Suprapubic skin (tissue), 4 donors: ENCODE measurements around the gene GPATCH4. TPM values are rescaled to one million over a fixed set of nuclear protein-coding genes. Genes with fewer than 3 reads are reported as not detected.

Source experiments
- DNase-seq, 2 donors: peaks; one replicate each; pipeline ENCODE4 v3.0.0-alpha.2; 2019; ENCODE audit warnings: low spot score in 2 of 2
- H3K27ac ChIP-seq: fragments of 200-600 bp; sonication (generic); one replicate; pipeline ENCODE4 v1.5.1; 2019
- H3K27me3 ChIP-seq: fragments of 200-600 bp; sonication (generic); one replicate; pipeline ENCODE4 v1.5.1; 2019
- H3K36me3 ChIP-seq: fragments of 200-600 bp; sonication (generic); one replicate; pipeline ENCODE4 v1.5.1; 2019
- H3K4me1 ChIP-seq: fragments of 200-600 bp; sonication (generic); one replicate; pipeline ENCODE4 v1.5.1; 2019
- H3K4me3 ChIP-seq: fragments of 200-600 bp; sonication (generic); one replicate; pipeline ENCODE4 v1.5.1; 2019; ENCODE audit warnings: mild to moderate bottlenecking
- H3K9me3 ChIP-seq: fragments of 200-600 bp; sonication (generic); one replicate; pipeline ENCODE4 v1.5.1; 2019
- EP300 ChIP-seq: sonication (generic); formaldehyde crosslinking; IDR thresholded peaks from one replicate; pipeline ENCODE4 v1.6.1; 2017; ENCODE audit warnings: antibody characterized with exemption
- POLR2A ChIP-seq, 2 donors: fragments of 450-650 bp; IDR thresholded peaks; one replicate each; pipeline ENCODE4 v1.6.1; 2017; ENCODE audit warnings: antibody characterized with exemption in 2 of 2, mild to moderate bottlenecking in 2 of 2, moderate library complexity in 2 of 2
- POLR2AphosphoS5 ChIP-seq, 3 donors: sonication (generic); formaldehyde crosslinking; IDR thresholded peaks; one replicate each; pipeline ENCODE4 v1.6.1; 2017; ENCODE audit warnings: antibody characterized with exemption in 3 of 3
- WGBS: methylation state at CpG from one replicate; pipeline ENCODE4 v1.1.5; 2018; 5-methylcytosine and 5-hydroxymethylcytosine counted together
- total RNA-seq, 4 donors: library from RNA; depleted of rRNA; stranded (reverse); fragments of >200 nt; gene quantifications; one replicate each; pipeline ENCODE4 v1.1.0, GENCODE V29; 2016
- TF ChIP-seq, protein P1 (sequence below), 2 donors: fragments of 200-600 bp in 1 of 2; fragments of 450-650 bp in 1 of 2; sonication (generic) in 1 of 2; IDR thresholded peaks; one replicate each; pipeline ENCODE4 v1.5.1; 2016 to 2019; ENCODE audit warnings: antibody characterized with exemption in 2 of 2, mild to moderate bottlenecking in 1 of 2, moderate library complexity in 1 of 2

GPATCH4 gene
- total RNA-seq, 4 donors from 2014 or later = 15.9 to 25.1 (median 20.5) TPM

DNA sequence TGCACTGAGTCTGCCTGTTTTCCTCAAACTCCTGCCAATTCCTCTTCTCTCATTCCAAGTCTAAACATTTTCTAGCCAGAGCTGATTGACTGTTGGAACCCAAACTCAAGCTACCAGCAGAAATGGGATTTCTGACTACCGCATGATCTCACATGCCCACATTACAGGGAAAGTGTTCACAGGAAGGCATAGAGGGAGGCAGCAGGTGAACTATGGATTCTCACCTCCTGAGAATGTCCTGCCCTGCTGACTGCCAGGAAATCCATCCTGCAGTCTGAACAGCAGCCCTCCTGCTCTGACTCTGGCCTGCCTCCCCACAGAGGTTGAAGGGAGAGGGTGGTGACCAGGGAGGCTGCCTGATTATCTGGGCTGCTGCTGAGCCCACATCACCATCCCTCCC is 51.4 kb downstream of the GPATCH4 start:
- Histone ChIP-seq H3K27ac (no peak overlapping the region), H3K9me3 (no peaks in the 10 kb centered on the region), H3K36me3 (no peaks in the 10 kb centered on the region), H3K27me3 (no peaks in the 10 kb centered on the region), H3K4me1 (no peaks in the 10 kb centered on the region), H3K4me3 (no peak overlapping the region)
- TF ChIP-seq, protein P1, sequence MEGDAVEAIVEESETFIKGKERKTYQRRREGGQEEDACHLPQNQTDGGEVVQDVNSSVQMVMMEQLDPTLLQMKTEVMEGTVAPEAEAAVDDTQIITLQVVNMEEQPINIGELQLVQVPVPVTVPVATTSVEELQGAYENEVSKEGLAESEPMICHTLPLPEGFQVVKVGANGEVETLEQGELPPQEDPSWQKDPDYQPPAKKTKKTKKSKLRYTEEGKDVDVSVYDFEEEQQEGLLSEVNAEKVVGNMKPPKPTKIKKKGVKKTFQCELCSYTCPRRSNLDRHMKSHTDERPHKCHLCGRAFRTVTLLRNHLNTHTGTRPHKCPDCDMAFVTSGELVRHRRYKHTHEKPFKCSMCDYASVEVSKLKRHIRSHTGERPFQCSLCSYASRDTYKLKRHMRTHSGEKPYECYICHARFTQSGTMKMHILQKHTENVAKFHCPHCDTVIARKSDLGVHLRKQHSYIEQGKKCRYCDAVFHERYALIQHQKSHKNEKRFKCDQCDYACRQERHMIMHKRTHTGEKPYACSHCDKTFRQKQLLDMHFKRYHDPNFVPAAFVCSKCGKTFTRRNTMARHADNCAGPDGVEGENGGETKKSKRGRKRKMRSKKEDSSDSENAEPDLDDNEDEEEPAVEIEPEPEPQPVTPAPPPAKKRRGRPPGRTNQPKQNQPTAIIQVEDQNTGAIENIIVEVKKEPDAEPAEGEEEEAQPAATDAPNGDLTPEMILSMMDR (IDR thresholded peaks at IDR 0.05) = no peak
- no peak for TF ChIP-seq POLR2AphosphoS5 (IDR thresholded peaks at IDR 0.05)
- TF ChIP-seq POLR2A (IDR thresholded peaks at IDR 0.05) = no peak
- TF ChIP-seq EP300 = no peak
- DNase-seq = no peak
- 92% methylated on average over 1 of the region's 1 CpG for WGBS

DNA sequence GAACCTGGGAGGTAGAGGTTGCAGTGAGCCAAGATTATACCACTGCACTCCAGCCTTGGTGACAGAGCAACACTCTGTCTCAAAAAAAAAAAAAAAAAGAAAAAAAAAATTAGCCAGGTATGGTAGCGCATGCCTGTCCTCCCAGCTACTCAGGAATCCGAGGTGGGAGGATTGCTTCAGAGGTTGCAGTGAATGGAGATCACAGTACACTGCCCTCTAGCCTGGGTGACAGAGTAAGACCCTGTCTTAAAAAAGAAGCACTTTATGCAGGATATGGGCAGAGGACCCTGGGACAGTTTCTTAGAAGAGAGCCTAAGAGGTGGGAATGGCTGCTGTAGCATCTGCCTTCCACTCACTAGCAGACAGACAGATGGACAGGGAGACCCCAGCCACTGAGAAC is 51.9 kb downstream of the GPATCH4 start:
- Histone ChIP-seq H3K4me3 (no peak overlapping the region), H3K27ac (no peak overlapping the region), H3K4me1 (no peaks in the 10 kb centered on the region), H3K36me3 (no peaks in the 10 kb centered on the region), H3K27me3 (no peaks in the 10 kb centered on the region), H3K9me3 (no peaks in the 10 kb centered on the region)
- no peak for DNase-seq
- WGBS = 72% methylated on average over 2 of the region's 2 CpGs
- TF ChIP-seq EP300 (no peak), POLR2A (IDR thresholded peaks at IDR 0.05) (no peak), POLR2AphosphoS5 (IDR thresholded peaks at IDR 0.05) (no peak)
- TF ChIP-seq, protein P1 (IDR thresholded peaks at IDR 0.05) = no peak

DNA sequence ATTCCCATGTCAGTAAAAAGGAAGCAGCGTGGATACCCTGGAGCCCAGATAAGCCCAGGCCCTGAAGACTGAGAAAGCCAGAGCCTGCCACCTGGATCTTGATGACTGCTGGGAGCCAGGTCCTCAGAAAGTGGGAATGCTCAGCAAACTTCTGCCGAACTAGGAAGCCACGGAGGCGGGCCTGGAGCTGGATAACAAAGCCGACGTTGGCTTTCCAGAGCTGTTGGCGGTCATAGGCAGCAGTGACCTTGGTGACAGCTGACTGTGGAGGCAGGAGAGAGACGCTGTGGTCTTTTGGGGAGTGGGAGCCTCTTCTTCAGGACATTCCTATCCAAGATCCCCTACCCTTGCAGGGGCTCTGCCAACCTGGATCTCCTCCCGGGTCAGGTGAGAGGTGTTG is 53.3 kb downstream of the GPATCH4 start:
- TF ChIP-seq POLR2A (IDR thresholded peaks at IDR 0.05) (no peak), POLR2AphosphoS5 (IDR thresholded peaks at IDR 0.05) (no peak), EP300 (no peak)
- TF ChIP-seq, protein P1 (IDR thresholded peaks at IDR 0.05) = no peak
- Histone ChIP-seq H3K36me3 (no peaks in the 10 kb centered on the region), H3K4me3 (no peak overlapping the region), H3K27me3 (no peaks in the 10 kb centered on the region), H3K4me1 (no peaks in the 10 kb centered on the region), H3K27ac (no peak overlapping the region), H3K9me3 (no peaks in the 10 kb centered on the region)
- DNase-seq = no peak
- WGBS = 93% methylated on average over 7 of the region's 9 CpGs

DNA sequence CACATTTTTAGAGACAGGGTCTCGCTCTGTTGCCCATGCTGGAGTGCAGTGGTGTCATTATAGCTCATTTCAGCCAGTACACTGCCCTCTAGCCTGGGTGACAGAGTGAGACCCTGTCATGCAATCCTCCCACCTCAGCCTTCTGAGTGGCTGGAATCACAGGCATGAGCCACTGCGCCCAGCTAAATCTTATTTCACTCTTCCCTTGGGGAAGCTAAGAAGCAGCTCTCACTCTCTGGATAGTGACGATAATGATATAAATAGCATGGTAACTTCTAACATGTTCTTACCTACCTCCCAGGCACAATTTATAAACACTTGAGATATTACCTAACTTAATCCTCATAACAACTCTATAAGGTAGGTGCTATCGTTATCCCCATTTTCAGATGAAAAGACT is 53.8 kb downstream of the GPATCH4 start:
- Histone ChIP-seq H3K9me3 (no peaks in the 10 kb centered on the region), H3K4me1 (no peaks in the 10 kb centered on the region), H3K4me3 (no peak overlapping the region), H3K27me3 (no peaks in the 10 kb centered on the region), H3K27ac (no peak overlapping the region), H3K36me3 (no peaks in the 10 kb centered on the region)
- TF ChIP-seq EP300 (no peak), POLR2AphosphoS5 (IDR thresholded peaks at IDR 0.05) (no peak), POLR2A (IDR thresholded peaks at IDR 0.05) (no peak)
- TF ChIP-seq, protein P1 (IDR thresholded peaks at IDR 0.05) = no peak
- 98% methylated on average over 4 of the region's 4 CpGs for WGBS
- no peak for DNase-seq

DNA sequence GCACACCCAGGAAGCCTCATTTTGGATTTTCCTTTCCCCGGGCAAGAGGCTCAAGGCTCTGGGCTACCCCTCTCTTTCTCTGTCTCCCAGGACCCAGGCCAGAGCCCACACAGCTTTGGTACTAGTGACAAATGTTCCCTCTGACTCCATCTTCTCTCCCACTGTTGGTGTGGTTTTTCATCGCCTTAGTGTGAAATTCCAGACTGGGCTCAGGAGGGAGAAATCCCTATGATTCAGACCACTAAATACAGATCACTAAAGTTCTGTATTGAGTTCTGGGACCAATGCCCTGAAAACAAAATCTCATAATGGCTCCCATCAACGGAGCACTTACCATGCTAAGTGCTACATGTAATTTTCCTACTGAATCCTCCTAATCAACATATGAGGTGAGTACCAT is 55.0 kb downstream of the GPATCH4 start:
- Histone ChIP-seq H3K36me3 (no peaks in the 10 kb centered on the region), H3K27me3 (no peaks in the 10 kb centered on the region), H3K4me3 (no peak overlapping the region), H3K9me3 (no peaks in the 10 kb centered on the region), H3K4me1 (no peaks in the 10 kb centered on the region), H3K27ac (no peak overlapping the region)
- WGBS = 93% methylated on average over 3 of the region's 3 CpGs
- DNase-seq = no peak
- TF ChIP-seq POLR2AphosphoS5 (IDR thresholded peaks at IDR 0.05) = no peak
- TF ChIP-seq, protein P1 (IDR thresholded peaks at IDR 0.05) = no peak
- TF ChIP-seq EP300 = no peak
- no peak for TF ChIP-seq POLR2A (IDR thresholded peaks at IDR 0.05)
